ENCODE data around the gene LIN37. TPM values are rescaled to one million over a fixed set of nuclear protein-coding genes. Genes with fewer than 3 reads are reported as not detected.
A peak's percentile ranks its signal among the peaks of the same experiment; 100 is the strongest.

Gene LIN37
- total and polyA plus RNA-seq, 4 donors, result 2.6 to 7.0 (median 6.1) TPM

- 73% methylated on average over 32 of the region's 32 CpGs for WGBS
- Histone ChIP-seq H3K9ac (ENCODE audit: low read depth in 1 of 2, low read length in 2 of 2) (no peak overlapping the region), H3K4me1 (ENCODE audit: control insufficient read depth in 4 of 4, insufficient read depth in 4 of 4, low read length in 3 of 4) (peaks cover 12 to 34% (median 25%) of the 10 kb centered on the region in 4 donors), H3K9me3 (ENCODE audit: control insufficient read depth in 4 of 4, low read length in 3 of 4) (no peaks in the 10 kb centered on the region), H3K36me3 (ENCODE audit: control insufficient read depth in 4 of 4, insufficient read depth in 3 of 4, low read depth in 1 of 4, low read length in 3 of 4) (peaks cover 20 to 36% (median 28%) of the 10 kb centered on the region in 4 donors), H3K27ac (ENCODE audit: low read depth in 1 of 2, low read length in 2 of 2) (peak overlapping the region; percentile 7 to 66), H3K27me3 (ENCODE audit: control insufficient read depth in 4 of 4, insufficient read depth in 4 of 4, low read length in 3 of 4) (no peaks in the 10 kb centered on the region), H3K4me3 (ENCODE audit: low read depth in 1 of 3, low read length in 3 of 3) (peak overlapping the region; percentile 3 to 91 (median 90))
- TF ChIP-seq HNF4A (conservative IDR thresholded peaks at IDR 0.05), result peak; percentile 45 to 71
- TF ChIP-seq, protein P1, sequence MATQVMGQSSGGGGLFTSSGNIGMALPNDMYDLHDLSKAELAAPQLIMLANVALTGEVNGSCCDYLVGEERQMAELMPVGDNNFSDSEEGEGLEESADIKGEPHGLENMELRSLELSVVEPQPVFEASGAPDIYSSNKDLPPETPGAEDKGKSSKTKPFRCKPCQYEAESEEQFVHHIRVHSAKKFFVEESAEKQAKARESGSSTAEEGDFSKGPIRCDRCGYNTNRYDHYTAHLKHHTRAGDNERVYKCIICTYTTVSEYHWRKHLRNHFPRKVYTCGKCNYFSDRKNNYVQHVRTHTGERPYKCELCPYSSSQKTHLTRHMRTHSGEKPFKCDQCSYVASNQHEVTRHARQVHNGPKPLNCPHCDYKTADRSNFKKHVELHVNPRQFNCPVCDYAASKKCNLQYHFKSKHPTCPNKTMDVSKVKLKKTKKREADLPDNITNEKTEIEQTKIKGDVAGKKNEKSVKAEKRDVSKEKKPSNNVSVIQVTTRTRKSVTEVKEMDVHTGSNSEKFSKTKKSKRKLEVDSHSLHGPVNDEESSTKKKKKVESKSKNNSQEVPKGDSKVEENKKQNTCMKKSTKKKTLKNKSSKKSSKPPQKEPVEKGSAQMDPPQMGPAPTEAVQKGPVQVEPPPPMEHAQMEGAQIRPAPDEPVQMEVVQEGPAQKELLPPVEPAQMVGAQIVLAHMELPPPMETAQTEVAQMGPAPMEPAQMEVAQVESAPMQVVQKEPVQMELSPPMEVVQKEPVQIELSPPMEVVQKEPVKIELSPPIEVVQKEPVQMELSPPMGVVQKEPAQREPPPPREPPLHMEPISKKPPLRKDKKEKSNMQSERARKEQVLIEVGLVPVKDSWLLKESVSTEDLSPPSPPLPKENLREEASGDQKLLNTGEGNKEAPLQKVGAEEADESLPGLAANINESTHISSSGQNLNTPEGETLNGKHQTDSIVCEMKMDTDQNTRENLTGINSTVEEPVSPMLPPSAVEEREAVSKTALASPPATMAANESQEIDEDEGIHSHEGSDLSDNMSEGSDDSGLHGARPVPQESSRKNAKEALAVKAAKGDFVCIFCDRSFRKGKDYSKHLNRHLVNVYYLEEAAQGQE (IDR thresholded peaks at IDR 0.05), result peak; percentile 22
- no peak for TF ChIP-seq RXRA (IDR thresholded peaks at IDR 0.05)
- TF ChIP-seq SP1 (IDR thresholded peaks at IDR 0.05), result peak; percentile 63
- DNase-seq (ENCODE audit: low spot score), result no peak
Measured at GRCh38 chr19:35719402-35720162, 28.8 kb upstream of the LIN37 start.

- peaks cover 25 to 41% (median 33%) of the 10 kb centered on the region in 4 donors for H3K36me3 ChIP-seq (ENCODE audit: control insufficient read depth in 4 of 4, insufficient read depth in 3 of 4, low read depth in 1 of 4, low read length in 3 of 4)
- no peaks in the 10 kb centered on the region for H3K27me3 ChIP-seq (ENCODE audit: control insufficient read depth in 4 of 4, insufficient read depth in 4 of 4, low read length in 3 of 4)
- 88% methylated on average over 9 of the region's 9 CpGs for WGBS
- no peak overlapping the region for H3K9ac ChIP-seq (ENCODE audit: low read depth in 1 of 2, low read length in 2 of 2)
- H3K9me3 ChIP-seq (ENCODE audit: control insufficient read depth in 4 of 4, low read length in 3 of 4), result no peaks in the 10 kb centered on the region
- no peak overlapping the region for H3K27ac ChIP-seq (ENCODE audit: low read depth in 1 of 2, low read length in 2 of 2)
- no peak for DNase-seq (ENCODE audit: low spot score)
- H3K4me1 ChIP-seq (ENCODE audit: control insufficient read depth in 4 of 4, insufficient read depth in 4 of 4, low read length in 3 of 4), result peaks cover 12 to 34% (median 25%) of the 10 kb centered on the region in 4 donors
- no peak overlapping the region for H3K4me3 ChIP-seq (ENCODE audit: low read depth in 1 of 3, low read length in 3 of 3)
- TF ChIP-seq FOXA1 (IDR thresholded peaks at IDR 0.05) (no peak), SP1 (IDR thresholded peaks at IDR 0.05) (no peak), JUND (IDR thresholded peaks at IDR 0.05) (no peak), YY1 (IDR thresholded peaks at IDR 0.05) (no peak), NR2F2 (IDR thresholded peaks at IDR 0.05) (no peak), RXRA (IDR thresholded peaks at IDR 0.05) (no peak), CTCF (IDR thresholded peaks at IDR 0.05; ENCODE audit: low read depth, low read length, missing input control) (no peak), HNF4A (conservative IDR thresholded peaks at IDR 0.05) (no peak), ZBTB33 (IDR thresholded peaks at IDR 0.05) (no peak), EGR1 (IDR thresholded peaks at IDR 0.05; ENCODE audit: low read depth in 2 of 2) (no peak), HNF4G (IDR thresholded peaks at IDR 0.05) (no peak), TAF1 (conservative IDR thresholded peaks at IDR 0.05) (no peak), GABPA (IDR thresholded peaks at IDR 0.05 in 1 of 2, conservative IDR thresholded peaks at IDR 0.05 in 1 of 2) (no peak), FOXA2 (IDR thresholded peaks at IDR 0.05) (no peak), RAD21 (IDR thresholded peaks at IDR 0.05) (no peak)
- TF ChIP-seq, protein P2, sequence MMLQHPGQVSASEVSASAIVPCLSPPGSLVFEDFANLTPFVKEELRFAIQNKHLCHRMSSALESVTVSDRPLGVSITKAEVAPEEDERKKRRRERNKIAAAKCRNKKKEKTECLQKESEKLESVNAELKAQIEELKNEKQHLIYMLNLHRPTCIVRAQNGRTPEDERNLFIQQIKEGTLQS (IDR thresholded peaks at IDR 0.05), result no peak
- TF ChIP-seq, protein P3, sequence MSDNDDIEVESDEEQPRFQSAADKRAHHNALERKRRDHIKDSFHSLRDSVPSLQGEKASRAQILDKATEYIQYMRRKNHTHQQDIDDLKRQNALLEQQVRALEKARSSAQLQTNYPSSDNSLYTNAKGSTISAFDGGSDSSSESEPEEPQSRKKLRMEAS (IDR thresholded peaks at IDR 0.05), result no peak
- TF ChIP-seq, protein P1 (IDR thresholded peaks at IDR 0.05), result no peak
Measured at GRCh38 chr19:35720163-35720524, 28.2 kb upstream of the LIN37 start.

All from liver (tissue), 9 donors.